ENCODE results near the gene LIN7B. TPM values are rescaled to one million over a fixed set of nuclear protein-coding genes. Genes with fewer than 3 reads are reported as not detected.

The LIN7B gene
- total RNA-seq, 4 donors from 2014 or later: 20.0 to 39.8 (median 32.3) TPM

DNA sequence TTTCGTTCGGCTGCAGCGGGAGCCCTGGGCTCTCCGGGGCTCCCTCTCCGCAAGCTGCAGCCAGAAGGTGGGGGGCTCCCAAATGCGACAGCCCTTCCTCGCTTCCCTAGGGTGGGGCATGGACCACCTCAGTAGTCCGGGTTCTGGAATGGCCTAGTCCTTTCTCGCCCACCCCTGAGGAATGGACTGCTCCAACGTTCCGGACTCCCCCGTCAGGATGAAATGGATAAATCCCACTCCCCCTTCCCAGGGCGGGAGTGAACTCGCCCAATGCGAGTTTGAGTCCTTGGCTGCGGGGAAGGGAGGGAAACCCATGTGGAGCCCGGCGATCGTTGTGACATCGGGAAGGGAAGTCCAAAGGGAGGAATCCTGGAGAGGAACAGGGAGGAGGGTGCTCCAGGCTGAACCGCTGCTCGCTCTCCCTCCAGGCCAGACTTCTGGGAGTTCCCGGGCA lies 35.5 kb downstream of the LIN7B start:
- 0% methylated on average over 8 of the region's 23 CpGs for WGBS
- Histone ChIP-seq H3K9me3 (no peaks in the 10 kb centered on the region), H3K4me3 (peak overlapping the region; percentile 69), H3K27me3 (no peaks in the 10 kb centered on the region), H3K4me1 (peaks cover 51% of the 10 kb centered on the region), H3K36me3 (no peaks in the 10 kb centered on the region), H3K27ac (peak overlapping the region; percentile 84)
- peak; percentile 88 to 89 for DNase-seq (ENCODE audit: low spot score in 2 of 2)
- no peak for TF ChIP-seq POLR2A (IDR thresholded peaks at IDR 0.05)
- peak in 2 of 3 donors; percentile 40 to 51 for TF ChIP-seq POLR2AphosphoS5 (IDR thresholded peaks at IDR 0.05)

DNA sequence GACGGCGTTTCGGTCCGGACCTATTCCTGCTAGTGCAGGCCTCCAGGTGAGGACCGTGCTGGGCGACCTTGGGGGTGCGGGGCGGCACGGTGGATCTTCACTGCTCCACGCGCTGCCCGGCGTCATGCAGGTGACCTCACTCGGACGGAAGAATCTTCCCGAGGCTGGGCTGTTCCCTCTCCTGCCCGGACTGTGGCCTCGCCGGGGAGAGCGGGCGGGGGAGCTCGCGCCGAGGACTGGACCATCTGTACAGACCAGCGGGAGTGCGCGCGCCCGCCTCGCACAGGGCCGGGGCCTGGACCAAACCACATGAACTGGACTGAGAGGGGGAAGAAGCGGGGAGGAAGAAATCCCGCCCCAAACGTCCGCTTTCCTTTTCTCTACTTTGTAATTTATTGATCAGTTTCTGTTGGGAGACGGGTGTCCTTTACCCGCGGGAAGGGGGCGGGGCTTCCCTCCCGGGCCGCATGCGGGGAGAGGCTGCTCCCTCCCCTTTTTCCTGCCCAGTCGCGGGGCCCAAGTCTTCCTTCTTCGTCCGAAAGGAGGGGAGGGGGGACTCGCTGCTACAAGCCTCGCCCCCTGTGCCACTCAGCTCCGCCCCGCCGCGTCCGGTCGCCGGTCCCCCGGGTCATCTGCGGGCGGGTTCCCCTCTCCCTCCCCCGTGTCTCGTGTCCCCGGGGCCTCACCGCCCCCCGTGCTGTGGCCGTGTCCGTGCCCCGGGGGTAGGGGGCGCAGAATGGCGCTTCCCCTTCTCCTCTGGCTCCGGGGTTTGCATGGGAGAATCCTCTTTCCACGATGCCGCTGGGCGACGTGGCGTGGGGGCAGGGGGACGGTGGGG lies 36.2 kb downstream of the LIN7B start:
- H3K4me1 ChIP-seq: peaks cover 50% of the 10 kb centered on the region
- 1% methylated on average over 42 of the region's 75 CpGs for WGBS
- no peaks in the 10 kb centered on the region for H3K36me3 ChIP-seq
- H3K27me3 ChIP-seq: no peaks in the 10 kb centered on the region
- peak overlapping the region; percentile 84 for H3K27ac ChIP-seq
- no peaks in the 10 kb centered on the region for H3K9me3 ChIP-seq
- H3K4me3 ChIP-seq: peak overlapping the region; percentile 69
- DNase-seq (ENCODE audit: low spot score in 2 of 2): peak; percentile 87 to 91
- TF ChIP-seq POLR2A (IDR thresholded peaks at IDR 0.05) (no peak), POLR2AphosphoS5 (IDR thresholded peaks at IDR 0.05) (peak in 1 of 3 donors; percentile 5), EP300 (IDR thresholded peaks at IDR 0.05) (no peak)
- TF ChIP-seq, protein P1, sequence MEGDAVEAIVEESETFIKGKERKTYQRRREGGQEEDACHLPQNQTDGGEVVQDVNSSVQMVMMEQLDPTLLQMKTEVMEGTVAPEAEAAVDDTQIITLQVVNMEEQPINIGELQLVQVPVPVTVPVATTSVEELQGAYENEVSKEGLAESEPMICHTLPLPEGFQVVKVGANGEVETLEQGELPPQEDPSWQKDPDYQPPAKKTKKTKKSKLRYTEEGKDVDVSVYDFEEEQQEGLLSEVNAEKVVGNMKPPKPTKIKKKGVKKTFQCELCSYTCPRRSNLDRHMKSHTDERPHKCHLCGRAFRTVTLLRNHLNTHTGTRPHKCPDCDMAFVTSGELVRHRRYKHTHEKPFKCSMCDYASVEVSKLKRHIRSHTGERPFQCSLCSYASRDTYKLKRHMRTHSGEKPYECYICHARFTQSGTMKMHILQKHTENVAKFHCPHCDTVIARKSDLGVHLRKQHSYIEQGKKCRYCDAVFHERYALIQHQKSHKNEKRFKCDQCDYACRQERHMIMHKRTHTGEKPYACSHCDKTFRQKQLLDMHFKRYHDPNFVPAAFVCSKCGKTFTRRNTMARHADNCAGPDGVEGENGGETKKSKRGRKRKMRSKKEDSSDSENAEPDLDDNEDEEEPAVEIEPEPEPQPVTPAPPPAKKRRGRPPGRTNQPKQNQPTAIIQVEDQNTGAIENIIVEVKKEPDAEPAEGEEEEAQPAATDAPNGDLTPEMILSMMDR (IDR thresholded peaks at IDR 0.05): no peak

DNA sequence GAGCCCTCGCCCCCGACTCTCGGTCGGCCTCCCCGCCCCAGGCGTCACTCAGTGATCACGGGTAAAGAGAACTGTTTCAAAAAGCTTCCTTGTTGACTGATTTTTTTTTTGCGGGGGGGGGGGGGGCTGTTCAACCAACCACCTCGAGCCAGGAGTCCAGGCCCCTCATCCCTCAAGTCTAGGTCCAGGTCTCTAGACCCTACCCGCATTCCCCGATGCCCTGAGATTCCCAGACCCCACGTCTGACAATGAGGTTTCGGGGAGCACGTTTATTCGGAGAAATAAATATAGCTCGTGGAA lies 36.7 kb downstream of the LIN7B start:
- DNase-seq (ENCODE audit: low spot score in 2 of 2): no peak
- Histone ChIP-seq H3K9me3 (no peaks in the 10 kb centered on the region), H3K4me3 (peak overlapping the region; percentile 69), H3K27me3 (no peaks in the 10 kb centered on the region), H3K36me3 (no peaks in the 10 kb centered on the region), H3K27ac (peak overlapping the region; percentile 84), H3K4me1 (peaks cover 44% of the 10 kb centered on the region)
- TF ChIP-seq EP300 (IDR thresholded peaks at IDR 0.05) (no peak), POLR2A (IDR thresholded peaks at IDR 0.05) (no peak), POLR2AphosphoS5 (IDR thresholded peaks at IDR 0.05) (no peak)
- TF ChIP-seq, protein P1 (IDR thresholded peaks at IDR 0.05): no peak
- WGBS: 17% methylated on average over 9 of the region's 16 CpGs

DNA sequence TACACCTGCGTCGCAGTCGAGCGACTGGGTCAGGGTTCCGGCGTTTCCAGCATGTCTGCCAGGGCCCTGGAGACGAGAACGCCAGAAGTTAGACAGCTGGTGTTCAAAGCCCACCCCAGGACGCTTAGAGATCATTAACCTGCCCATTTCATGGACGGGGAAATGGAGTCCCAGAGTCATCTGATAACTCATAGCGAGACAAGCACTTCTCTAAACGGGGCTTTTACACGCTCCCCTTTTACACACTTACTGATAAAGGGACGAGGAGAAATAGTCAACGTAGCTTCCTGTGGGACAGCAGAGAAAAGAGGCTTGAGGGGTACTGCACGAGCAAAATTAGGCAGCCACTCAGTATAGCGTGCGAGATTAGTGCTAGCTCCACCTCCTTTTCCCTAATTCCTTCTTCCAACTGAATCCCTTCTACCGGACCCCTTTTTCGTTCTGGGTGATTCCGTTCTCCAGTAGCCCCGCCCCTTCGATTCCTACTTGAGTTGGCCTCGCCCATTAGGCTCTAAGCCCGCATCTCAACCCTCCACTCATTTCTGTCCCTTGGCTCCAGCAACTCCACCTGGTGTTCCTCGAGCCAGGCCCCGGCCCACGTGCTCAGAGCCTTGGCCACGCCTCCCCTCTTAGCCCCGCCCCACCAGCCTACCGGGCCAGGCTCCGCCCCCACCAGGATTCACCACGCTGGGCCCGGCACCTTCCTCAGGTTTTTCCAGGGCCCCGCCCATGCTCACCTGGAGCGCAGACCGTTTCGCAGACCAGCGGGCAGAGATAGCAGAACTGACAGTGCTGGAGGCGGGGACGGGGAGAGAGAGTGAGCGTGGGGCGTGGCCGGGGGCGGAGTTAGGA lies 37.3 kb downstream of the LIN7B start:
- TF ChIP-seq, protein P1 (IDR thresholded peaks at IDR 0.05): no peak
- TF ChIP-seq EP300 (IDR thresholded peaks at IDR 0.05) (no peak), POLR2A (IDR thresholded peaks at IDR 0.05) (no peak), POLR2AphosphoS5 (IDR thresholded peaks at IDR 0.05) (no peak)
- Histone ChIP-seq H3K4me1 (peaks cover 38% of the 10 kb centered on the region), H3K27me3 (no peaks in the 10 kb centered on the region), H3K9me3 (no peaks in the 10 kb centered on the region), H3K36me3 (no peaks in the 10 kb centered on the region), H3K27ac (peak overlapping the region; percentile 84), H3K4me3 (peak overlapping the region; percentile 69)
- 4% methylated on average over 45 of the region's 45 CpGs for WGBS
- peak; percentile 92 for DNase-seq (ENCODE audit: low spot score in 2 of 2)

DNA sequence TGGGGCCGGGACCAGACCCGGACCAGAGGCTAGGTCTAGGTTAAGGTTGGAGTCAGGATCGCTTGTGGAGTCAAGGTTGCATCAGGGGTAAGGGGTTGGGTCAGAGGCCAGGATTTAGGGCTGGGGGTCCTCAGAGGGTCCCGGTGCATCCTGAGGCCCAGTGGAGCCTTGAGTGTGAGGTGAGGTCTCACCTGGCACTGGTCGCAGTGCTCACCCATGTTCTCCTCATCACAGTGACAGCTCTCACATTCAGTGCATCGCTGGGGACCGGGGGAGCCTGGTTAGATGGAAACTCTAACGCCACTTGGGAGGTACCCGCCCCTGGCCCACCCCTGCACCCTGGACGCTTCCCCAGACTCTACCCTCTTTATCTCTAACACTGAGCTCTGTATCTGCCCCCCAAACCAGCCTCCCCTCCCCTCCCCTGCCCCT lies 38.0 kb downstream of the LIN7B start:
- no peaks in the 10 kb centered on the region for H3K27me3 ChIP-seq
- TF ChIP-seq, protein P1 (IDR thresholded peaks at IDR 0.05): no peak
- TF ChIP-seq POLR2AphosphoS5 (IDR thresholded peaks at IDR 0.05) (no peak), POLR2A (IDR thresholded peaks at IDR 0.05) (no peak), EP300 (IDR thresholded peaks at IDR 0.05) (no peak)
- no peak overlapping the region for H3K27ac ChIP-seq
- no peak for DNase-seq (ENCODE audit: low spot score in 2 of 2)
- peaks cover 39% of the 10 kb centered on the region for H3K4me1 ChIP-seq
- 27% methylated on average over 8 of the region's 10 CpGs for WGBS
- no peaks in the 10 kb centered on the region for H3K9me3 ChIP-seq
- no peaks in the 10 kb centered on the region for H3K36me3 ChIP-seq
- H3K4me3 ChIP-seq: peak overlapping the region; percentile 69

Data from suprapubic skin (tissue), 4 donors.